GM12878 (cell line): ENCODE measurements around the gene RUNX3. TPM values are rescaled to one million over a fixed set of nuclear protein-coding genes. Genes with fewer than 3 reads are reported as not detected.

Experiments
- ATAC-seq: fragments of 200-7000 bp; cut with Tn5 transposase; 3 replicates; pipeline ENCODE4 v1.9.1; 2020; ENCODE audit warnings: mild to moderate bottlenecking, moderate library complexity
- BruUV-seq: library from RNA; stranded (reverse); fragments of 400-500 nt; replicated peaks from 2 replicates; lab custom pipeline; 2021; lab: Mats Ljungman, UMichigan
- CTCF ChIA-PET: fragments of 300-600 bp; sonication (Branson Sonifier 250); formaldehyde crosslinking; extraction: SDS; loops from one replicate; lab custom pipeline; 2021; ENCODE audit warnings: inconsistent platforms; lab: Yijun Ruan, JAX
- POLR2A ChIA-PET: fragments of 350-600 bp; formaldehyde crosslinking; extraction: SDS; loops from one replicate; lab custom pipeline; 2021; ENCODE audit warnings: inconsistent platforms; lab: Charles Lee
- RAD21 ChIA-PET: fragments of 300-600 bp; sonication (Branson Sonifier 250); formaldehyde crosslinking; loops from one replicate; lab custom pipeline; 2023; ENCODE audit warnings: antibody characterized with exemption; ENCODE audit not compliant: unreplicated experiment; lab: Charles Lee
- SMC1A ChIA-PET: fragments of 300-600 bp; sonication (Branson Sonifier 250); formaldehyde crosslinking; loops from one replicate; lab custom pipeline; 2023; ENCODE audit not compliant: unreplicated experiment, uncharacterized antibody; lab: Charles Lee
- DNase-seq: peaks from one replicate; pipeline ENCODE4 v3.0.0-alpha.2; 2011; ENCODE audit warnings: low read depth, low spot score
- FAIRE-seq: peaks from 3 replicates; lab custom pipeline; 2011; peaks lifted over from hg19 to GRCh38; lab: Jason Lieb, UNC
- H2AFZ ChIP-seq: 2 replicates; pipeline ENCODE4 v1.6.0; 2011; ENCODE audit warnings: low read depth, low read length, control low read depth; ENCODE audit not compliant: control insufficient read depth
- H3K27ac ChIP-seq: 2 replicates; pipeline ENCODE4 v1.5.1; 2011; ENCODE audit warnings: control low read depth; ENCODE audit not compliant: control insufficient read depth, insufficient read depth
- H3K27me3 ChIP-seq, 2 experiments: replicated peaks in 1 of 2; 2 replicates each; pipeline versions ENCODE4 v1.6.0 to v1.6.1; 2011; ENCODE audit warnings: low read length in 1 of 2; ENCODE audit not compliant: control insufficient read depth in 2 of 2, insufficient read depth in 2 of 2
- H3K36me3 ChIP-seq, 2 experiments: 2 replicates each; pipeline ENCODE4 v1.5.1; 2011; ENCODE audit warnings: low read length in 1 of 2; ENCODE audit not compliant: control insufficient read depth in 2 of 2, insufficient read depth in 2 of 2
- H3K4me1 ChIP-seq: 2 replicates; pipeline ENCODE4 v1.6.1; 2011; ENCODE audit warnings: mild to moderate bottlenecking, low read length, moderate library complexity, mixed read lengths; ENCODE audit not compliant: control insufficient read depth, insufficient read depth
- H3K4me2 ChIP-seq: 2 replicates; pipeline ENCODE4 v1.6.0; 2011; ENCODE audit warnings: control low read depth; ENCODE audit not compliant: control insufficient read depth, insufficient read depth
- H3K4me3 ChIP-seq: fragments of 200-600 bp; sonication (generic); 2 replicates; pipeline ENCODE4 v1.5.1; 2016
- H3K79me2 ChIP-seq: 2 replicates; pipeline ENCODE4 v1.6.0; 2011; ENCODE audit warnings: low read length; ENCODE audit not compliant: control insufficient read depth, insufficient read depth
- H3K9ac ChIP-seq: 2 replicates; pipeline ENCODE4 v1.8.0; 2011; ENCODE audit warnings: low read length, control low read depth, mixed read lengths; ENCODE audit not compliant: control insufficient read depth, insufficient read depth
- H3K9me3 ChIP-seq: replicated peaks from 3 replicates; pipeline ENCODE4 v1.5.1; 2011; ENCODE audit warnings: mild to moderate bottlenecking, low read length; ENCODE audit not compliant: control insufficient read depth, insufficient read depth
- H4K20me1 ChIP-seq: 2 replicates; pipeline ENCODE4 v1.6.0; 2011; ENCODE audit not compliant: control insufficient read depth, insufficient read depth
- ATF7 ChIP-seq: fragments of 450-650 bp; IDR thresholded peaks from 2 replicates; pipeline ENCODE4 v1.6.1; 2016; ENCODE audit warnings: low read depth, mild to moderate bottlenecking
- BCL11A ChIP-seq: IDR thresholded peaks from 2 replicates; pipeline ENCODE4 v1.6.1; 2011; ENCODE audit warnings: low read depth, low read length
- BHLHE40 ChIP-seq, 2 experiments: fragments of 450-650 bp in 1 of 2; IDR thresholded peaks; 2 replicates each; pipeline ENCODE4 v1.6.1; 2011 to 2017; ENCODE audit warnings: low read depth in 2 of 2, borderline replicate concordance in 1 of 2, improper control_type of control experiment in 1 of 2, low read length in 1 of 2, mild to moderate bottlenecking in 1 of 2
- CBFB ChIP-seq: IDR thresholded peaks from 2 replicates; pipeline ENCODE4 v1.6.1; 2016; ENCODE audit warnings: antibody characterized with exemption, low read depth
- HDGF ChIP-seq: fragments of 450-650 bp; IDR thresholded peaks from 2 replicates; pipeline ENCODE4 v1.6.1; 2016; ENCODE audit warnings: antibody characterized with exemption
- IKZF2 ChIP-seq, 2 experiments: fragments of 450-650 bp; IDR thresholded peaks; 2 replicates each; pipeline ENCODE4 v1.6.1; 2017; ENCODE audit warnings: mild to moderate bottlenecking in 2 of 2, moderate library complexity in 2 of 2
- POLR2AphosphoS2 ChIP-seq: IDR thresholded peaks from 2 replicates; pipeline ENCODE4 v1.6.1; 2011; ENCODE audit warnings: low read depth, mild to moderate bottlenecking, low read length, improper control_type of control experiment, moderate library complexity
- SIN3A ChIP-seq: IDR thresholded peaks from 2 replicates; pipeline ENCODE4 v1.6.1; 2012; ENCODE audit warnings: low read depth, low read length, improper control_type of control experiment
- ZNF207 ChIP-seq: fragments of 450-650 bp; IDR thresholded peaks from 2 replicates; pipeline ENCODE4 v1.6.1; 2014; ENCODE audit warnings: antibody characterized with exemption, mild to moderate bottlenecking, borderline replicate concordance
- WGBS: methylation state at CpG from one replicate; pipeline ENCODE4 v1.1.6; 2016; ENCODE audit warnings: low lambda C conversion rate; ENCODE audit not compliant: insufficient replicate concordance, insufficient coverage; ENCODE audit errors: missing lambda C conversion rate; 5-methylcytosine and 5-hydroxymethylcytosine counted together
- in situ Hi-C: fragments of 300-500 bp; cut with MboI; formaldehyde crosslinking; loops from 9 replicates; pipeline ENCODE4 v1.14.3; 2018; ENCODE audit warnings: mixed read lengths
- intact Hi-C: fragments of 100-400 bp; cut with micrococcal nuclease; formaldehyde crosslinking; loops from one replicate; pipeline ENCODE4 v1.14.2; 2022; ENCODE audit not compliant: unreplicated experiment
- polyA plus RNA-seq, 11 experiments: library from polyadenylated mRNA; depleted of rRNA in 4 of 11; unstranded in 6 of 11; stranded (reverse) in 5 of 11; fragments of >200 nt; fragmentation: Nextera tagmentation in 4 of 11; fragmentation: Illumina TruSeq in 1 of 11; extraction: Ambion mirVana in 4 of 11; extraction: Trizol in 1 of 11; gene quantifications; 1 replicate in 1 of 11; 2 replicates in 10 of 11; pipeline versions ENCODE4 v1.2.1 to v1.2.3, GENCODE V29; 2011 to 2016; ENCODE audit warnings: inconsistent platforms in 2 of 11, missing spikeins in 2 of 11, low read depth in 1 of 11
- total RNA-seq, 4 experiments: library from RNA; depleted of rRNA in 3 of 4; stranded (reverse); fragments of >200 nt in 3 of 4; fragmentation: Illumina TruSeq in 1 of 4; extraction: Trizol in 1 of 4; gene quantifications; 2 replicates each; pipeline versions ENCODE4 v1.2.1 to v1.2.3, GENCODE V29; 2013 to 2021
- TF ChIP-seq, protein P1 (sequence below): fragments of 150-350 bp; IDR thresholded peaks from 2 replicates; pipeline ENCODE4 v1.6.1; 2014; ENCODE audit warnings: mild to moderate bottlenecking, low read depth, low read length
- TF ChIP-seq, protein P2 (sequence below): fragments of 450-650 bp; formaldehyde crosslinking; IDR thresholded peaks from 2 replicates; pipeline ENCODE4 v1.4.0; 2022; ENCODE audit warnings: mild to moderate bottlenecking, moderate library complexity
- TF ChIP-seq, protein P3 (sequence below): IDR thresholded peaks from 2 replicates; pipeline ENCODE4 v1.6.1; 2011; ENCODE audit warnings: mild to moderate bottlenecking, low read depth, low read length, moderate library complexity; ENCODE audit not compliant: insufficient replicate concordance
- TF ChIP-seq, protein P4 (sequence below): IDR thresholded peaks from 2 replicates; pipeline ENCODE4 v1.6.1; 2011; ENCODE audit warnings: low read depth, mild to moderate bottlenecking, low read length, moderate library complexity, borderline replicate concordance; ENCODE audit errors: extremely low read depth

RUNX3 gene
- total and polyA plus RNA-seq, 10 of the 15 experiments (the other 5 are each of a cell fraction or from before 2014, with no cell fraction given): 19.0 to 151 (median 31.4) TPM

DNA sequence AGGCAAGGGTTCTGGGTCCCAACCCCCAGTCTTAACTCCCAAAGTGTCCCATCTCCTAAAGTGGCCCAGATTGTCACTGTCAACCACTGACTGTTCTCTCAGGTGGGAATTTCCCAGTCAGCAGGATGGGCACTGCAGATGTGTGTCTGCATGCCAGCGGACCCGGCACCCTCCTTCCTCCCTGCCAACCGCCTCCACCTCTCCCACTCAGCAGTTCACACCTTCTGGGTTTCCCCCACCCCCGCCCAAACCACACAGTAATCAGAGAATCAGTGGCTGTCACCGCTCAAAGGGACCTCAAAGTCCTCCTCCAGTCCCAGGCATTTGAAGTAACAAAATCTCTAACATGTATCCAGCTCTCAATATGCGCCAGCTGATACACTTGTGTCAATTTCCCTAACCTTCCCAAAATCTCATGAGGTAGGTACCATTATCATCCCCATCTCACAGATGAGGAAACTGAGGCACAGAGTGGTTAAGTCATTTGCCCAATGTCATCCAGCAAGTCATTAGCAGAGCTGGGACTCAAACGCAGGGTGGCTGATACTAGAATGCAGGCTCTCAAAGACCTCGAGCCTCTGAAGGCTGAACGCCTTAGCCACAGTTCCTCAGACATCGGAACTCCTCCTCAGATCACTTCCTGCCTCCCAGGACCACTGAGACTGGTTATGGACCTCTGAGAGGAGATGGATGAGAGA, 4.8 kb downstream of the RUNX3 start (continued):
- TF ChIP-seq, protein P1, sequence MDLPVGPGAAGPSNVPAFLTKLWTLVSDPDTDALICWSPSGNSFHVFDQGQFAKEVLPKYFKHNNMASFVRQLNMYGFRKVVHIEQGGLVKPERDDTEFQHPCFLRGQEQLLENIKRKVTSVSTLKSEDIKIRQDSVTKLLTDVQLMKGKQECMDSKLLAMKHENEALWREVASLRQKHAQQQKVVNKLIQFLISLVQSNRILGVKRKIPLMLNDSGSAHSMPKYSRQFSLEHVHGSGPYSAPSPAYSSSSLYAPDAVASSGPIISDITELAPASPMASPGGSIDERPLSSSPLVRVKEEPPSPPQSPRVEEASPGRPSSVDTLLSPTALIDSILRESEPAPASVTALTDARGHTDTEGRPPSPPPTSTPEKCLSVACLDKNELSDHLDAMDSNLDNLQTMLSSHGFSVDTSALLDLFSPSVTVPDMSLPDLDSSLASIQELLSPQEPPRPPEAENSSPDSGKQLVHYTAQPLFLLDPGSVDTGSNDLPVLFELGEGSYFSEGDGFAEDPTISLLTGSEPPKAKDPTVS: no peak
- TF ChIP-seq ATF7: peak; percentile 81
- no peak for TF ChIP-seq ZNF207
- TF ChIP-seq BCL11A: peak; percentile 88
- TF ChIP-seq, all 136 proteins: peak for 48

DNA sequence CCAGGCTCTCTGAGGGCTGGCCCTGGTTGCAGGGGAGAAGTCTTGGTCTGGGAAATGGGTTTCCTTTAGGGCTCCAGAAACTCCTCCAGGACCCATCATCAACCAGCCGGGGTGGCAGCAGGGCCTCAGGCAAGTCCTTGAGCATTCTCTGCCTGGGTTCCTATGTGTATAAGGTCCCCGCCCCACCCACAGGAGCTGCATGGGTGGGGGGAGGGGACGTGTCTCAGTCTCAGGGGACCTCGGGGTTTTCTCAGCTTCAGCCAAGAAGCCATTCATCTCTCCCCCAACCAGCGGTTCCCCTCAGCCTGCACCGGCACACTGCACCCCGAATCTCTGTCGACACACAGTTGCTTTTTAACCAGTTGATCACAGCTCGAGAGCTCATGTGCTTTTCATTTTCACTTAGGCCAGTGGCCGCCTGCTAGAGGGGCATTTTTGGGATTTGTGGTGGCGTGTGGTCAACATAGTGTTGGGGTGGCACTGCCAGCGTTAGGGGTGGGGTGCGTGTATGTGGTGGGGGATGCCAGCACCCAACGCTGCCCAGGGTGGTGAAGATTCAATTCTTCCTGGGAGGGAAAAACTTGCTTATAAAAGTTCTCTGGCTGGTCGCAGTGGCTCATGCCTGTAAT, 6.5 kb downstream of the RUNX3 start:
- Histone ChIP-seq H3K27me3 (no peaks in the 10 kb centered on the region), H3K9me3 (no peaks in the 10 kb centered on the region), H3K4me1 (peaks cover 77% of the 10 kb centered on the region), H4K20me1 (peaks cover 16% of the 10 kb centered on the region), H3K4me2 (peak overlapping the region; percentile 78), H3K36me3 (peaks cover 39 to 44% of the 10 kb centered on the region in 2 experiments), H3K79me2 (peaks cover 94% of the 10 kb centered on the region), H2AFZ (no peak overlapping the region), H3K9ac (peak overlapping the region; percentile 86; the same call in 1 of the 2 replicates), H3K4me3 (peak overlapping the region; percentile 99), H3K27ac (peak overlapping the region; percentile 89)
- under 1% methylated on average over 15 of the region's 15 CpGs for WGBS
- POLR2A ChIA-PET: interaction anchor here (0.5 to 2.5 kb wide), 15 partner anchors 9 to 944 kb away, joined by 3 to 9 read pairs (median 4); no protein-coding TSS in a partner anchor
- CTCF ChIA-PET: interaction anchor here (0.7 to 20.9 kb wide), 10 partner anchors 9 to 235 kb away, joined by 3 to 314 read pairs (median 8); no protein-coding TSS in a partner anchor
- in situ Hi-C loops: no loop called here
- SMC1A ChIA-PET: interaction anchor here (1.4 to 23.9 kb wide), 8 partner anchors 9 to 112 kb away, joined by 4 to 391 read pairs (median 8); no protein-coding TSS in a partner anchor
- FAIRE-seq: no peak
- peak; percentile 44 for ATAC-seq
- RAD21 ChIA-PET: interaction anchor here (0.9 to 11.2 kb wide), 9 partner anchors 12 to 179 kb away, joined by 4 to 150 read pairs (median 31); partner anchors contain the start of gene CLIC4
- BruUV-seq: no TSS peak
- intact Hi-C loops: loop anchor here (10.0 kb wide), 1 partner anchor 281 kb away; no protein-coding TSS in a partner anchor
- DNase-seq: peak; percentile 76
- TF ChIP-seq, protein P2, sequence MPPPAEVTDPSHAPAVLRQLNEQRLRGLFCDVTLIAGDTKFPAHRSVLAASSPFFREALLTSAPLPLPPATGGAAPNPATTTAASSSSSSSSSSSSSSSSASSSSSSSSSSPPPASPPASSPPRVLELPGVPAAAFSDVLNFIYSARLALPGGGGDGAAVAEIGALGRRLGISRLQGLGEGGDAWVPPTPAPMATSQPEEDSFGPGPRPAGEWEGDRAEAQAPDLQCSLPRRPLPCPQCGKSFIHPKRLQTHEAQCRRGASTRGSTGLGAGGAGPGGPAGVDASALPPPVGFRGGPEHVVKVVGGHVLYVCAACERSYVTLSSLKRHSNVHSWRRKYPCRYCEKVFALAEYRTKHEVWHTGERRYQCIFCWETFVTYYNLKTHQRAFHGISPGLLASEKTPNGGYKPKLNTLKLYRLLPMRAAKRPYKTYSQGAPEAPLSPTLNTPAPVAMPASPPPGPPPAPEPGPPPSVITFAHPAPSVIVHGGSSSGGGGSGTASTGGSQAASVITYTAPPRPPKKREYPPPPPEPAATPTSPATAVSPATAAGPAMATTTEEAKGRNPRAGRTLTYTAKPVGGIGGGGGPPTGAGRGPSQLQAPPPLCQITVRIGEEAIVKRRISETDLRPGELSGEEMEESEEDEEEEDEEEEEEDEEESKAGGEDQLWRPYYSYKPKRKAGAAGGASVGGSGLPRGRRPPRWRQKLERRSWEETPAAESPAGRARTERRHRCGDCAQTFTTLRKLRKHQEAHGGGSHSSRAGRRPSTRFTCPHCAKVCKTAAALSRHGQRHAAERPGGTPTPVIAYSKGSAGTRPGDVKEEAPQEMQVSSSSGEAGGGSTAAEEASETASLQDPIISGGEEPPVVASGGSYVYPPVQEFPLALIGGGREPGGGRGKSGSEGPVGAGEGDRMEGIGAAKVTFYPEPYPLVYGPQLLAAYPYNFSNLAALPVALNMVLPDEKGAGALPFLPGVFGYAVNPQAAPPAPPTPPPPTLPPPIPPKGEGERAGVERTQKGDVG (CRISPR knock-in tag): no peak
- TF ChIP-seq BHLHE40 (IDR thresholded peaks at IDR 0.05; ENCODE audit: borderline replicate concordance in 1 of 2, low read depth in 2 of 2, low read length in 1 of 2): peak in 1 of 2 experiments; percentile 68; a peak in 1 of 4 replicates
- TF ChIP-seq, protein P3, sequence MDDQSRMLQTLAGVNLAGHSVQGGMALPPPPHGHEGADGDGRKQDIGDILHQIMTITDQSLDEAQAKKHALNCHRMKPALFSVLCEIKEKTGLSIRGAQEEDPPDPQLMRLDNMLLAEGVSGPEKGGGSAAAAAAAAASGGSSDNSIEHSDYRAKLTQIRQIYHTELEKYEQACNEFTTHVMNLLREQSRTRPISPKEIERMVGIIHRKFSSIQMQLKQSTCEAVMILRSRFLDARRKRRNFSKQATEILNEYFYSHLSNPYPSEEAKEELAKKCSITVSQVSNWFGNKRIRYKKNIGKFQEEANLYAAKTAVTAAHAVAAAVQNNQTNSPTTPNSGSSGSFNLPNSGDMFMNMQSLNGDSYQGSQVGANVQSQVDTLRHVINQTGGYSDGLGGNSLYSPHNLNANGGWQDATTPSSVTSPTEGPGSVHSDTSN: no peak
- 0 out of 2 replicates have a peak, but pooled peaks have one; percentile 36 for TF ChIP-seq POLR2AphosphoS2
- TF ChIP-seq, protein P4, sequence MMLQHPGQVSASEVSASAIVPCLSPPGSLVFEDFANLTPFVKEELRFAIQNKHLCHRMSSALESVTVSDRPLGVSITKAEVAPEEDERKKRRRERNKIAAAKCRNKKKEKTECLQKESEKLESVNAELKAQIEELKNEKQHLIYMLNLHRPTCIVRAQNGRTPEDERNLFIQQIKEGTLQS: no peak
- TF ChIP-seq HDGF: peak; percentile 79; the same call in 1 of the 2 replicates
- no peak for TF ChIP-seq SIN3A
- peak; percentile 46; the same call in 1 of the 2 replicates for TF ChIP-seq CBFB
- no peak for TF ChIP-seq ZNF207
- TF ChIP-seq IKZF2 (IDR thresholded peaks at IDR 0.05): peak; percentile 14 to 72; a peak in 2 of 4 replicates
